H1 (cell line): ENCODE measurements around the gene ATP2B3. TPM values are rescaled to one million over a fixed set of nuclear protein-coding genes. Genes with fewer than 3 reads are reported as not detected.

Experiments
- BCL11A ChIP-seq, 2 experiments: IDR thresholded peaks; one replicate each; pipeline ENCODE4 v1.6.1; 2011; ENCODE audit warnings: low read depth in 2 of 2, low read length in 2 of 2, mild to moderate bottlenecking in 2 of 2
- JUN ChIP-seq: IDR thresholded peaks from 2 replicates; pipeline ENCODE4 v1.6.1; 2011; ENCODE audit warnings: low read depth, mild to moderate bottlenecking, improper control_type of control experiment, low read length
- JUND ChIP-seq: IDR thresholded peaks from 2 replicates; pipeline ENCODE4 v1.6.1; 2011; ENCODE audit warnings: mild to moderate bottlenecking, improper control_type of control experiment, low read length
- RAD21 ChIP-seq, 2 experiments: IDR thresholded peaks in 1 of 2; conservative IDR thresholded peaks in 1 of 2; 2 replicates each; pipeline ENCODE4 v1.6.1; 2011; ENCODE audit warnings: low read depth in 2 of 2, low read length in 2 of 2, improper control_type of control experiment in 1 of 2, inconsistent platforms in 1 of 2, mild to moderate bottlenecking in 1 of 2, moderate library complexity in 1 of 2
- RNF2 ChIP-seq: fragments of 200-900, 300-1000 bp; sonication (generic); IDR thresholded peaks from 2 replicates; pipeline ENCODE4 v1.7.1; 2016; ENCODE audit warnings: borderline replicate concordance, low read depth, mild to moderate bottlenecking, antibody characterized with exemption, low read length; ENCODE audit not compliant: poor library complexity, severe bottlenecking; ENCODE audit errors: missing control alignments
- SP4 ChIP-seq: IDR thresholded peaks from 2 replicates; pipeline ENCODE4 v1.6.1; 2012; ENCODE audit warnings: low read length, inconsistent platforms
- polyA plus RNA-seq, 7 experiments: library from polyadenylated mRNA; depleted of rRNA in 3 of 7; stranded (reverse) in 5 of 7; unstranded in 2 of 7; fragments of >200 nt in 5 of 7; fragments of 200-250 nt in 2 of 7; gene quantifications; 1 replicate in 5 of 7; 2 replicates in 1 of 7; 4 replicates in 1 of 7; pipeline versions ENCODE4 v1.2.1 to v1.2.3, GENCODE V29; 2011 to 2013; ENCODE audit warnings: missing spikeins in 2 of 7, mixed read lengths in 2 of 7
- total RNA-seq: library from RNA; stranded (reverse); fragmentation: NEBNext Ultra II Directional; extraction: Animal tissue kit (Norgen Biotek cat#: 25700); gene quantifications from 2 replicates; pipeline ENCODE4 v1.2.1, GENCODE V29; 2021

ATP2B3 gene
- total and polyA plus RNA-seq, 2 of the 8 experiments (the other 6 are each of a cell fraction or from before 2014, with no cell fraction given) = 0.14 to 0.19 TPM

GRCh38 chrX:153516073-153516472, 1.4 kb upstream of the ATP2B3 start (continued):
- TF ChIP-seq SP4 (no peak), RAD21 (IDR thresholded peaks at IDR 0.05 in 1 of 2, conservative IDR thresholded peaks at IDR 0.05 in 1 of 2; ENCODE audit: low read depth in 2 of 2, low read length in 2 of 2) (no peak), RNF2 (no peak), JUND (no peak), BCL11A (IDR thresholded peaks at IDR 0.05; ENCODE audit: low read depth in 2 of 2, low read length in 2 of 2) (no peak), JUN (no peak)
